Skin of body (tissue), 2 donors: ENCODE measurements around the gene TLE1. TPM values are rescaled to one million over a fixed set of nuclear protein-coding genes. Genes with fewer than 3 reads are reported as not detected.
A peak's percentile ranks its signal among the peaks of the same experiment; 100 is the strongest.

Source experiments
- DNase-seq: peaks from one replicate; lab custom pipeline; 2025; lab: John Stamatoyannopoulos, UW
- total RNA-seq: library from RNA; depleted of rRNA; stranded (reverse); fragments of >200 nt; gene quantifications from one replicate; pipeline ENCODE4 v1.2.3, GENCODE V29; 2014

TLE1 gene
- total RNA-seq, 1 donor from 2014 or later: 36.6 TPM

DNA sequence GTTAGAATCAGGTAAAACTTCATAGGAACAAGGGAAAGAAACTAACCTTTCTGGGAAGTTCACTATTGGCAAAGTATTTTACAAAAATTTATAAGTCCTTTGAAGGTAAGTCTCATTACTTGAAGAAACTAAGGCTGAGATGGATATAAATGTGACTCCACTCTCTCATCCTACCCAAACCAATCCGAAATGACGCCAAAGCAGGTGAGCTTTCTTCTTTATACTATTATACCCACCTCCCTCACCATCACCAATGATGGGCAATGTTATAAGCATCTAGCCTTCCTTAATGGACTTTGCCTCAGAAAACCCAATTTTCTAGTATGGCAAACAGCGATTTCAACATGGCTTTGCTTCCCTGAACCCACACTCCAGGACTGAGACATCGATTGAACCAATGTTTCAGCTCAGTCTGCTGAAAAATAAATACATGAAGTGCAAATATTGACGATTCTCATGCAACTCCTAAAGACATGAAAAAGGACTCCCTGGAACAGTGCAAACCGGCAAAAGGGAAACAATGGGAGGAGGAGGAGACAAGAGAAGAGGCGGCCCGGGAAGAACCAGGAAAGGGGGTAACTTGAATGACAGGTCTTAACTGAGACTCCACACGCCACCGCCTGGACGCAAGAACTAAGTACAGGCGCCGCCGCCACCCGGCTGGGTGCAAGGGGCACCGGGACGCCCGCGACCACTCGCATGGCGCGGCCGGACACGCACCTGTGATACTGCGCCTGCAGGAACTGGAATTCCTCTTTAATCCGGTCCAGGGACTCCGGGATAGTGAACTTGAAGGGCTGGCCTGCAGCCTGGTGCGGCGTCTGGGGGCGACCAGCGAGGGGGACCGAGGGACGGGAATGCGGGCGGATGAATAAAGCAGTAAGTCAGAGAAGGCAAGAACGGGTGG lies 2.5 kb downstream of the TLE1 start:
- DNase-seq: peak; percentile 71

DNA sequence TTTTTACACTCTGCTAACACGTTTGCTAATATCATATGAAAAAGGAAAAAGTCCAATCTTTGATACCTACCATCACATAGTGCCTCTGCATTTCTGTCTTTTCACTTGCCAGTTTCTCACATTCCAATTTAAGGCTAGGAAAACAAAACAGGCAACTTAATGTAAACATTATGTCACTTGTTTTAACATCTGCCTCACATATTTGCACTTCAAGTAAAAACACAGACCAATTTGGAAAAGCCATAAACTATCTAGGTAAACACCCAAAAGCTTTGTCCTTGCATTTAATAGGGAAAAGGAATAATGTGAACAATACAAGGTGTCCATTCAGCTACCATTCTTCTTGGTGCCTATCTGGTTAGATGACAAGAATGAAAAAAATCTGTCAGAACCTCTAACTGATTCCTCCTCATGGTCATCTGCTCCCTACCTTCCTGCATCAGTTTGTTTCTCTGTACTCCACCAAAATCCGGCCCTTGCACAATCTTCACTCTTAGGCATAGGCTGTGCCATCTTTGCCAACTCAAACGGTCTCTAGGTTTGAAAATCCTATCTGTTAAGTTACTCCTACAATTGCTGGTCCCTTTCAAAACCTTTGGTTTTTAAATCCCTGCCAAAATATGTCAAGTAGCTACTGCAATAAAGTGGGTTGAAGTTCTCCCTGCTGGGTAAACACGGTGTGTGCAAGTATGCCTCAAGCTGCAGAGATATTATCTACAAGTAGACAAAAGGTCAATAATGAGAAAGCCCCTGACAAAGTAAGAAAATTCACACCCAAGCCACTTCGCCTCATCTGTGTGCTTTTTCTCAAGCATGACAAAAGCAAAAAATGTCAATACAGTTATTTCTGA lies 3.4 kb downstream of the TLE1 start:
- no peak for DNase-seq

DNA sequence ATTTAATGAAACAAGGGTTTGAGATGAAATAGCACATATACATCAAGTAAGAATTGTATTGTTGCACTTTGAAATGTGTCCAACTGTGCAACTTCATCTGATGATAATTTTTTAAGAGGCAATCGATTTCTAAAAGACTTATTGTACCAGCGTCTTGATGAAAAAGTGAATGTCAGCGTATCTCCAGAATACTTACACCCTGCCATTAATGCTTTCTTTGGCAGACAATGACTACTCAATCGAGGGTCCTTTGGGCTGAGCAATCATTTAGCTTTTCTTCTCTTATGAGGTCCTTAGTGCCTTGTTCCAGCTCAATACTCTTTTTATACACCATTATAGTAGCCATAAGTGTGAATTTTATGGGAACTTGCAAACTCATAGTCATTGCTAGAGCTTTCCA lies 4.7 kb downstream of the TLE1 start:
- no peak for DNase-seq

DNA sequence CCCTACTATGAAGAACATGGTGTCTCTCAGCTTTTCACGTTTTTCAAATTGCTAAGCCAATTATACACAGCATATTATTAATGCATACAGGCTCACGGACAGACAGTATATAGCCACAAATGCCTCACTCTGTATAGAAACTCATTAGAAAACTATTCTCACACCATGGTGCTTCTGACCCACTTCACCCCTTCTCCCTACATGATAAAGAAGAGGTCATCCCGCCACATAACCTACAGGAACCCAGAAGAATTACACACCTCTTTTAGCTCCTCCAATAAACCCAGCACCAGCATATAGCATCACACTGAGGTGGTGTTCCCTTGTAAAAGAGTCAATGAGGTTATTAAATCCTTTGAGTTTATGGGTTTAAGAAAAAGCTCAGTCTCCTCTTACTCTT lies 5.6 kb downstream of the TLE1 start:
- DNase-seq: no peak

DNA sequence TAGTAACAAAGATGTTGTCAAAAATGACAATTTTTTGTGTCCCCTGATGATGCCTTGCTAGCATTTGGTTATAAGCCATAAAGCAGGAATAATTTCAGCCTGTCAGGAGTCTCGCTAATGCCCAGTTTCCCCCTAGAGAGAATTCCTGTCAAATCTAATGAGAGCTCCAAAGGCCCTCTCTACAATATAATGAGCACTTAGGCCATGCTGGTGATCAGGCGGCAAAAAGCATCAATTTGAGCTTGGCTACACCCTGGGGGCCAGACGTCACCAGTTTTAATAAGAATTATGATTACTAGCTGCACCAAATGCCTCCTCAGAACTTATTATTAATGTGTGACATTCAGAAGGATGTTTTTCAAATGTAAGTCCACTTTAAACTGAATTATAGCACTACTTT lies 6.1 kb downstream of the TLE1 start:
- no peak for DNase-seq

DNA sequence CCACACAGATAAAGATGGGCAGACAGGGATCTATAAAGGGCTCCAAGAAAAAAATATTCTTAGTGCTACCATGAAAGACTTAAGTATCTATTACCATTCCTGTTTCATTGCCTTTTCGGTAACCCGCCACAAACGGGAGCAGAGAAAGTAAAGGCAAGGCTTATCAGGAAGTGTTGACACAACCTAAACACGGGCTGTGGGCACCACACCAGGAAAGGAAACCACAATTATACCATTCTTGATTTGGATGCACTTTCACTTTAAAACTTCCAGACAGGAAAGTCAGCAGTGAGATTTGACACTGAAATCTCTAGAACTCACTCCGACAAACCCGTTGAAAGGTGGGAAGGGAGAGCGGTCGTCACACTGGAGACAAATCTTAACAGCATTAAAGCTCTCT lies 6.5 kb downstream of the TLE1 start:
- no peak for DNase-seq

DNA sequence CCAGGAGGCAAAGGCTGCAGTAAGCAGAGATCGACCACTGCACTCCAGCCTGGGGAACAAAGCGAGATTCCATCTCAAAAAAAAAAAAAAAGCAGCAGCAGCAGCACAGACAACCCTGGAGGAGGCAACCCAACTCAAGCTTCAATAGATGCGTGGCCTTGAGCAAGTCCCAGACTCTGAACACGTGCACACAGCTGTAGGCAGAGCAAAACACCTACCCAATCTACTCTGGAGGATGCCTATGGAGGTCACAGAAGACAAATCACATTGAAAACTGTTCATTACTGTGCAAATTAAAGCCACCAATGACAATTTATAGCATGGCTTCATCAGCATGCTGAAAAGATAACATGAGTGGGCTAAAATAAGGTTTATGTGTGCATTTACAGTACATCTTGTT lies 7.2 kb downstream of the TLE1 start:
- no peak for DNase-seq

DNA sequence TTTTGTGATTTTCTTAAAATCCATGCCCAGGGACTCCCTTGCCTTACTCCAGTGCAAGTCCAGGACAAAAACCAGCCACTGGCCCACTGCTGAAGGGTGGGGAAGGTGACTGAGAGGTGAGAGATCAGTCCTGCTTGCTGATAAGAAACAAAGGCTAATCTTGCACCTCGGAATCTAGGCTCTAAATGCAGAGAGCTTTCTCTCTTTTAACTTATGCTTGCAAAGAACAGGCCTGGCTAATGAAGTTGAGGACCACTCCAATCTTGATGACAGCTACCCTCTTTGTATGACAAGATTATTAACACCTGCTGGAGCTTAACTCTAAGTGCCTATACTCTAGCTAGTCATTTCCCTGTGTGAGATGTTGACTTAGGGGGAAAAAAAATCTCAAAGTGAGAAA lies 8.8 kb downstream of the TLE1 start:
- no peak for DNase-seq

DNA sequence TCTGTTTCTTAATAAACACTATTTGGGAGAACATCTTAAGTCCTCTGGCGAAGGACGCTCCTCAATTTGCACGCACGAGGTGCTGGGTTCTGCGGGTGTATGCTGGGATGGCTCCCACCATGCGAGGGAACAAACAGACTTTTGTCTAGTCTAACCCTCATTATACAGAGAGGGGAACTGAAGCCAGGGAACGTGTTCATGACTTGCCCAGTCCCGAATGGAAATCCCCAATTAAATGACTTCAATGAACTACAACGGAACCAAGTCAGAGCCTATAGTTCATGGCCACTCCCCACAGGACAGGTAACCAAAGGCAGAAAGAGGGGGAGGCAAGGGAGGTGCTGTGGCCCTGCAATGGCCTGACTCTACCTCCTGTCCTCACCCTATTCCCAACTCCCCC lies 9.3 kb downstream of the TLE1 start:
- no peak for DNase-seq

DNA sequence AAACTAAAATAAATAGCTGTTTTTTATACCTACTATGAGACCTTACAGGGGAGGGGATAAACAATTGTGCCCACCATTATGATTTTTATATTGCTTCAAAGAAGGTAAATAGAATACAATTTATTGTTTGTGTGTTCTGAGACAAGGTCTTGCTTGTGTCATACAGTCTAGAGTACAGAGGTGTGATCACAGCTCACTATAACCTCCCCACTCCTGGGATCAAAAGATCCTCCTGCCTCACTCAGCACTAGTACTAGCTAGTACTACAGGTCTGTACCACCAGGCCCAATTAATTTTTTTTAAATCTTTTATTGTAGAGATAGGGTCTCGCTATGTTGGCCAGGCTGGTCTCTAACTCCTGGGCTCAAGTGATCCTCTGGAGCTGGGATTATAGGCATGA lies 11.3 kb downstream of the TLE1 start:
- DNase-seq: no peak

DNA sequence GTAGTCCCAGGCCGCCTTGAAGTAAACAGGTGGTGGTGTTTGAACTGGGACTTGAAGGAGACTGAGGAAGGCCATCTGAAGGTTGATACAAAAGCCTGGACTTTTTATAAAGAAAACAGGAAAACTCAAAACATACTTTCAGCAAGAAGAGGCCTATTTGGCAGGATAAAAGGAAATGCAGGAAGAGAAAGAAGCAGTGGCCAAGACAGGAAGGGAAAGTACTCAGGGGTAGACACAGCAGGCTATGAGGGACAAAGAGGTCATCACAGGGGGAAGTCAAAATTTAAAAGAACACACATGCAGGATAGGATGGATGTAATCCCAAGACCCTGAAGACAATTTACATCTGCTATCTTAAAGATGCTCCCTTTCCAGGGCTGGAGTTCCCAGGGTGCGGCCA lies 13.0 kb downstream of the TLE1 start:
- no peak for DNase-seq

DNA sequence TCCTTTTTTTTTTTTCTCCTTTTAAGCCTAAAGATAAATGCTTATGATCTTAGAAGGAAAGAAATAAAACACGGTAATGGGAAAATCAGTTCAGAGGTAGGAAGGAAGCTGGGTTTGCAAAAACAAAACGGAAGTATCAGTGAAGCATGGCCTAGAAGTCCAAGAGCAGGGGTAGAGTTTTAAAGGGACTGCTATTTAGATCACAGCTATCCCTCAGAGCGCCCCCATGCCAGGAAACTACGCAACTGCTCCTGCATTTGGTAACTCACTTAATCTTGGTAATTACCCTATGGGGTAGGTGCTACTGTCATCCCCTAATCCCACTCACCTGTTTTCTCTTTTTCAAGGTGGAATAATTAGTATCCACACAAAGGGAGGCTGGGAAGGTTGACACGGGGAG lies 16.0 kb downstream of the TLE1 start:
- DNase-seq: no peak

DNA sequence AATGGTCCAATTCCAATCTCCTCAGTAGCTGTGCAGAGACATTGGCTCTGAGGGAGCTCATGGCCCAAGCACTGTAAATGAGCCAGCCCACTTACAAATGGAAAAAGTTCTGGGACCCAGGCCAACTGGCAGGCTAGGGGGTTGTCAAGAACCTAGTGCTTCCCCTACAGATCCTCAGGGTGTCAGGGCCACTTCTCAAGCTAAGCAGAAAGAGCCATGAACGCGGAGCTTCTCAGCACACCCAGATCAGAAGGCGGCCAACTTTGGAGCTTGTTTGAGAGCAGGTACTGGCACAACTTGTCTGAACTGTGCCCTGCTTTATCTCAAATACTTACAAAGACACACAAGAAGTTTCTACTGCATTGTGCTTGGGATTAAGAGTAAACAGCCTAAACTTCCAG lies 17.5 kb downstream of the TLE1 start:
- DNase-seq: peak; percentile 89

DNA sequence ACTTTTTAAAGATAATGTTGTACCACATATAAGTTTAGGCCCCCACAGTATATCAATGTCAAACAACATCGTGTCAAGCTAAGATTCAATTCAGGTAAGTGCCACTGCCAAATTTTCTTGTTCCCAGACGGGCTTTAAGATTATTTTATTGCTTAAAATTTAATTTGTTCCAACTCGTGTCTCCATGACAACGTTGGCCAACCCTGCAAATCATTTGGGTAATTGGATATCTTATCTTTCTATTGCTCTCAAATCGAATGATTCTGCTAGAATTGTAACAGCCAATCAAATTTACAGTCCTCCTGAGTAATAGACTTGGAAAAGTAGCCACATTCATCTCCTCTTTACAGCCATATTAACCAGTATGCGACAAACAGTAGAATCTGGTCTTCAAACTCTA lies 19.5 kb downstream of the TLE1 start:
- DNase-seq: no peak

DNA sequence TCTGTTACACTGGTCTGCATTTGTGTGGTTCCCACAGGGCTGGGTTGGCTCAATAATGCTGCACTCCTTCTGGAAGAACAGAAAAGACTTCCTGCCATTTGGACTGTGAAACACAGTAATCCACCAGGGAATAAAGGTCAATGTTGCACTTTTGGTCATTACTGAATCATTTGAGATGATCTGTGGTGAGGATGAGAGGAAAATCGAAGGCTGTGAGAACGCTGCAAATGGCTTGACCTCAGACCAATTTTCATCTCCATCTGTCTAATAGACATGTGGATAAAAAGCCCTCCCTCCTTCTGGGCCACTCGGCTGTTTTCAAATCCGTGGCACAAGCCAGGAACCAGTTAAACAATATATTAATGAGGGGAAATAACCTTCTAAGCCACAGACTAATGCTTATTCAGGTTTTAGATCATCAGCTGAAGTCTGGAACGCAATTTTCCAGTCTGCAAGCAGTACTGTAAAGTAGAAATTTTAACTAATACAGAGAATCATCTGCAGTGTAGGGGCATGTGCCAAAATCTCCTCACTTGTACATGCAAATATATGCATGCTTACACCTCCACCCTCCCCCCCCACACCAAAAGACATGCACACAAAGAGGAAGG lies 20.2 kb downstream of the TLE1 start:
- DNase-seq: peak; percentile 68

DNA sequence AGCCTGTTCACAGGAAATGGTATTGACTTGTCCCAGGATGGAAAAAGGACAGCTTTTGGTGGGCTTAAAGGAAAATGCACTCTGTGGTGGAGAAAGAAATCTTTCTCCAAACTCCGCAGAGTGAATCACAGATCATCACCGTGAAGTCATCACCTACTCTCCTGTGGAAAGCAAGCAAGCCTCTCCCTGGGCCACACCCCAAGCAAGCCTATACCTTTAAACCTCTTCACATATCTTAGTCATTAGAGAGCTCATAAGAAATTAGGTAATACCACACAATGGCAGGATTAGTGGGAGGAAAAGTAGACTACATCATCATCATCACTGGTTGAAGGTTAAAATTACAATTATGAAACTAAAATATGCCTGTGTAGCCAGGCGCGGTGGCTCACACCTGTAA lies 23.2 kb downstream of the TLE1 start:
- no peak for DNase-seq

DNA sequence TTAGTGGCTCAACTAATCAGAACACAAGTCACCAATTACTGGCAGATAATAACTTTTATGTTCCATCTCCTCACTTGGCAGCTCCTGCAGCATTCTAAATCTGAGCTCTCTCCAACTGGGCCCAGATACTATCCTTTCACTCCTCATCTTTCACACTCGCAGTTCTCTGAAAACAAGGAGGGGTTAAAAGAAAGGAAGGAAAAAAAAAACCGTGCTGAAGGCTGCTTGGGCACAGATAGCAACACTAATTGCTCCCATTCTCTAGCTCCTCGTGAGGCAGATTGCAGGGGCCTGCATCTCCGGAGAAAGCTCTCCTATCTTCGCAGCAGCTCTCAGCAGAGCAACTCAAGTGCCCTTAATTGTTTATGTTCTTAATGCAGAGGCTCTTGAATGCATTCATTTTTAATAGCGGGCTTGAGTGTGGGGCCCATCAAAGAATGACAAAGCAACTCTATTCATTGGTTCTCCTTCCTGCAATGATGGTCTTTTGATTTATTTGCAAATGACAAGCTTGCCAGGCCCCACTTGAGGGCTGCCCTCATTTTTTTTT lies 23.9 kb downstream of the TLE1 start:
- peak; percentile 65 for DNase-seq

DNA sequence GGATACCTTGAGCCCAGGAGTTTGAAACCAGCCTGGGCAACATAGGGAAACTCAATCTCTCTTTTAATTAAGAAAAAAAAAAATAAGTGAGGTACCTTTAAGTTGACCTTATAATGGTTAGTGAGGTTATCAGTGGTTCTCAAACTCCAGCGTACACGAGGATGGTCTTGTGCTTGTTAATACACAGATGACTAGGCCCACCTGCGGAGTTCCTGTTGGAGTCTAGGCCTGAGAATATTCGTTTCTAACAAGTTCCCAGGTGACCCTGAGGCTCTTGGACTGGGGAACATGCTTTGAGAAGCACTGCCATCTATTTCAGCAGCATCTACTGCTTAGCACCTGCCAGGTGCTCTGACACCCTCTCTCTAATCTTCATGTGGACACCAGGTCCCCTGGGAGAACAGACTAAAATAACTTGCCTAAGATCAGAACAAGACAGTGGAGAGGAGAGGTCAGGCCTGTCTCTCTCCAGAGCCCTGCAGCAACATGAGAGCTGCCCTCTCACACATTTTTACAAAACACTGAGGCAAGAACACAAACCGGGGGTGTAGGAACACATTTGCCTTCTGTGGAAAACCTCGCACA lies 24.6 kb downstream of the TLE1 start:
- no peak for DNase-seq

DNA sequence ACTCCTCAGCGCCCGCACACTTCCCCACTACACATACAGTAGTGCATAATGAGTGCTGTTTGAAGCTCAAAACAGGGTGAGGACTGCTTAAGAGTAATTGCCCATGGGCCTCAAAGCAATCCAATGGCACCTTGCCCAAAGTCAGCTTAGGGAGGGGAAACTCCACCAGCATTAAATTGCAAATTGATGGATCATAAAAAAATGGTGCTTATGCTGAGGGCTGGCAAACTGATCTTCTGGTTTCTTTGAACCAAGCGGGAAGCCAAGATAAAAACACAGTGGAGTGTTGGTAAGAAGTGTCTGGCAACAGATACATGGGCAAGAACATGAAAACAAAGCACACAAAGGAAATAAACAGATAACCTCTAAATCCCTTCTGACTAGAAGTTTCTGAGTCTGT lies 28.0 kb downstream of the TLE1 start:
- no peak for DNase-seq

DNA sequence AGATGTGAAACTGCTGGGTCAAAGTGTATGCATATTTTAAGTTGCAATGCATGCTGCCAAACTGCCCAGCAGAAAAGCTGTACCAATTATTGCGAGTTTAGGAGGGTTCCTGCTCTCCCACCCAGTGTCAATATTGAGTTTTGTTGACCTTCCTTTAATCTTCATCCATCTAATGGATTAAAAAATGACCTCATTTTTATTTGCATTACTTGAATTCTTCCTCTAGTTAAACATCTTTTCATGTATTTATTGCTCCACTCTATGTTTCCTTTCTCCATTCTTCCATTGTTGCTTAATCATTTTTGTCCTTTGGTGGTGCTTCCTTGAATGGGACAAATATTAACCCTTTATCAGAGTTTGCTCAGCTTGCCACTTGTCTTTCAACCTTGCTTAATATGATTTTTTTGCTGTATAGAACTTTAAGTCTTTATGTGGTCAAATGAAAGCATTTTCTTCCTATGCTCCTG lies 32.4 kb downstream of the TLE1 start:
- DNase-seq: no peak

DNA sequence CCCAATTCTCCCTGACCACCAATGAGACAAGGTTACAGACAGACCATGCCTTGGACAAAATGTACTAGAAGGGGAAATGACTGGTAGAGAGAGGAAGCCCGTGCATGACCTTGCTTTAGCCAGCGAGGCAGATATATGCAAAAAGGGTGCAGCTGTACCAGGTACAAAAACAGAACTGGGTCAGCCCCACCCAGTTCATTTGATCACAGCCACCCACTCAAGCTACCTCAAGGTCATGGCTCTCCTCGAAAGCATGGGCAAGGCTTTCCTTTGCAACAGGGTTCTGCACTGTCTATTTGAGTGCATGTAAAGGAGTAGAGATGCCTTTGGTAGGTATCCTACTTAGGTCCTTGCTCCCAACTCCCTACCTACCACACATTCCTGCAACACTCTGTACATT lies 33.3 kb downstream of the TLE1 start:
- no peak for DNase-seq
